ENCODE measurements around the gene ANKRD23.
A peak's percentile ranks its signal among the peaks of the same experiment; 100 is the strongest.

Gene ANKRD23

DNA sequence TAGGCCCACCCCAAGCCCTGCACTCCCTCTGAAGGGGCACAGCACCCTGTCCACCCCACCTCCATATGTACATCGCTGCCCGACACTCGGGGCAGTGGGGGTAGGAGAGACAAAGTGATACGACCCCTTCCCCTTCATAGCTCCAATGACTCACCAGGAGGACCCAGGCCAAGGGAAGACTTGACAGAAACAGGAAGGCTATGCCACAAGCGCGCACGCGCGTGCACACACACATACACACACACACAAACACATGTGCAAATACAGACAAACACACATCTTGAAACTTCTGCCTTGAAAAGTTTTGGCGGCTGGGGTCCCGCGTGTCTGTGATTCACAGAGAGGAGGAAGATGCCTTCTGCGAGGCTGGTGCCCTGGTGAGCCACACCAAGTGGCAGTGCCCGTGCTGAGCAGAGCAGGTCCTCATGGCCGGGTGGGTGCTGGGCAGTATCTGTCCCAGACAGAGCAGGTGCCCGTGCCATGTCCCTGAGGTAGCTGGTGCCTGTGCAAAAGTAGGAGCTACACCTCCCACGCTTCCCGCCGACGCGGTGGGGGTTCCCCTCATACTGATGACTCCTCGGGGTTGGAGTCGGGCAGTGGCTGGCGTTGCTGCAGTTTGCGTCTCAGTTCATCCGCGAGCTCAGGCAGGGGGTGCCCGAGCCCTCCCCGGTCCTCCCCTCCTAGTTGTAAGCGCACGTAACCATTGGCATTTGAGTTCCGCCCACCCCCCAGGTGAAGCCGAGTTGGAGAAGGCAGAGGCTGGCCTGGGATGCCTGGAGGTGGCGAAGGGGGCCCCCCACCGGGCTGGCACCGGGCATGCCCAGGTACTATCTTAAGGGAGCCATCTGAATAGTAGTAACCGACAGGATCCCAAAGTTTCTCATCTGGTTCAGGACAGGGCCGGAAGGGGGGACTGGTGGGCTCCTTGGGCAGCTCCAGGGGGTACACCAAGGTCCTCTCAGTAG lies 16.5 kb upstream of the ANKRD23 start:
- TF ChIP-seq CREB1 (IDR thresholded peaks at IDR 0.05; ENCODE audit: low read depth) (no peak), ZBTB7A (IDR thresholded peaks at IDR 0.05; ENCODE audit: low read depth) (no peak), NFIC (IDR thresholded peaks at IDR 0.05) (no peak), FOXM1 (IDR thresholded peaks at IDR 0.05; ENCODE audit: borderline replicate concordance, low read depth) (no peak), TEAD4 (IDR thresholded peaks at IDR 0.05) (no peak), TAF1 (IDR thresholded peaks at IDR 0.05; ENCODE audit: low read depth) (no peak)
- TF ChIP-seq, protein P1, sequence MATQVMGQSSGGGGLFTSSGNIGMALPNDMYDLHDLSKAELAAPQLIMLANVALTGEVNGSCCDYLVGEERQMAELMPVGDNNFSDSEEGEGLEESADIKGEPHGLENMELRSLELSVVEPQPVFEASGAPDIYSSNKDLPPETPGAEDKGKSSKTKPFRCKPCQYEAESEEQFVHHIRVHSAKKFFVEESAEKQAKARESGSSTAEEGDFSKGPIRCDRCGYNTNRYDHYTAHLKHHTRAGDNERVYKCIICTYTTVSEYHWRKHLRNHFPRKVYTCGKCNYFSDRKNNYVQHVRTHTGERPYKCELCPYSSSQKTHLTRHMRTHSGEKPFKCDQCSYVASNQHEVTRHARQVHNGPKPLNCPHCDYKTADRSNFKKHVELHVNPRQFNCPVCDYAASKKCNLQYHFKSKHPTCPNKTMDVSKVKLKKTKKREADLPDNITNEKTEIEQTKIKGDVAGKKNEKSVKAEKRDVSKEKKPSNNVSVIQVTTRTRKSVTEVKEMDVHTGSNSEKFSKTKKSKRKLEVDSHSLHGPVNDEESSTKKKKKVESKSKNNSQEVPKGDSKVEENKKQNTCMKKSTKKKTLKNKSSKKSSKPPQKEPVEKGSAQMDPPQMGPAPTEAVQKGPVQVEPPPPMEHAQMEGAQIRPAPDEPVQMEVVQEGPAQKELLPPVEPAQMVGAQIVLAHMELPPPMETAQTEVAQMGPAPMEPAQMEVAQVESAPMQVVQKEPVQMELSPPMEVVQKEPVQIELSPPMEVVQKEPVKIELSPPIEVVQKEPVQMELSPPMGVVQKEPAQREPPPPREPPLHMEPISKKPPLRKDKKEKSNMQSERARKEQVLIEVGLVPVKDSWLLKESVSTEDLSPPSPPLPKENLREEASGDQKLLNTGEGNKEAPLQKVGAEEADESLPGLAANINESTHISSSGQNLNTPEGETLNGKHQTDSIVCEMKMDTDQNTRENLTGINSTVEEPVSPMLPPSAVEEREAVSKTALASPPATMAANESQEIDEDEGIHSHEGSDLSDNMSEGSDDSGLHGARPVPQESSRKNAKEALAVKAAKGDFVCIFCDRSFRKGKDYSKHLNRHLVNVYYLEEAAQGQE (IDR thresholded peaks at IDR 0.05; ENCODE audit: low read depth): no peak
- TF ChIP-seq, protein P2, sequence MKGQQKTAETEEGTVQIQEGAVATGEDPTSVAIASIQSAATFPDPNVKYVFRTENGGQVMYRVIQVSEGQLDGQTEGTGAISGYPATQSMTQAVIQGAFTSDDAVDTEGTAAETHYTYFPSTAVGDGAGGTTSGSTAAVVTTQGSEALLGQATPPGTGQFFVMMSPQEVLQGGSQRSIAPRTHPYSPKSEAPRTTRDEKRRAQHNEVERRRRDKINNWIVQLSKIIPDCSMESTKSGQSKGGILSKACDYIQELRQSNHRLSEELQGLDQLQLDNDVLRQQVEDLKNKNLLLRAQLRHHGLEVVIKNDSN (IDR thresholded peaks at IDR 0.05): no peak

DNA sequence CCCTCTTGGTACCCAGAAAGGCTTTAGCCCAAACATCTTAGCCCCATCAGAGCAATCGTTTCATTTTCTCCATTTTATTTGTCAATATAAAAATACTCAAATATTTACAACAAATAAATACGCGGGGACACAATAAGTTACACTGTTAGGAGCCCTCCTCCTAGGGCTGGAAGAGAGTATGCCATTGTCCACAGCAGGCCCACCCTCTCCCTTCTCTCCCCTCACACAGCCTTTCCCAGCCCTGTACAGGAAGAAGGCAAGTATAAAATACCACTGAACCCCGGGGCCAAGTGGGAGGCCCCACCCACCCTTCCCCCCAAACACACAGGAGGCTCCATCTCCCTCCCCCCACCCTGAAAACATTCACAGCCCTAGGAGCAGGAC lies 15.9 kb upstream of the ANKRD23 start:
- TF ChIP-seq, protein P3, sequence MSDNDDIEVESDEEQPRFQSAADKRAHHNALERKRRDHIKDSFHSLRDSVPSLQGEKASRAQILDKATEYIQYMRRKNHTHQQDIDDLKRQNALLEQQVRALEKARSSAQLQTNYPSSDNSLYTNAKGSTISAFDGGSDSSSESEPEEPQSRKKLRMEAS (IDR thresholded peaks at IDR 0.05): no peak
- TF ChIP-seq CEBPB (IDR thresholded peaks at IDR 0.05) (no peak), YY1 (IDR thresholded peaks at IDR 0.05; ENCODE audit: low read depth) (no peak), TAF1 (IDR thresholded peaks at IDR 0.05; ENCODE audit: low read depth) (no peak), CREB1 (IDR thresholded peaks at IDR 0.05; ENCODE audit: low read depth) (no peak), FOXM1 (IDR thresholded peaks at IDR 0.05; ENCODE audit: borderline replicate concordance, low read depth) (no peak), ZBTB7A (IDR thresholded peaks at IDR 0.05; ENCODE audit: low read depth) (no peak), NFIC (IDR thresholded peaks at IDR 0.05) (no peak)
- TF ChIP-seq, protein P2 (IDR thresholded peaks at IDR 0.05): no peak

DNA sequence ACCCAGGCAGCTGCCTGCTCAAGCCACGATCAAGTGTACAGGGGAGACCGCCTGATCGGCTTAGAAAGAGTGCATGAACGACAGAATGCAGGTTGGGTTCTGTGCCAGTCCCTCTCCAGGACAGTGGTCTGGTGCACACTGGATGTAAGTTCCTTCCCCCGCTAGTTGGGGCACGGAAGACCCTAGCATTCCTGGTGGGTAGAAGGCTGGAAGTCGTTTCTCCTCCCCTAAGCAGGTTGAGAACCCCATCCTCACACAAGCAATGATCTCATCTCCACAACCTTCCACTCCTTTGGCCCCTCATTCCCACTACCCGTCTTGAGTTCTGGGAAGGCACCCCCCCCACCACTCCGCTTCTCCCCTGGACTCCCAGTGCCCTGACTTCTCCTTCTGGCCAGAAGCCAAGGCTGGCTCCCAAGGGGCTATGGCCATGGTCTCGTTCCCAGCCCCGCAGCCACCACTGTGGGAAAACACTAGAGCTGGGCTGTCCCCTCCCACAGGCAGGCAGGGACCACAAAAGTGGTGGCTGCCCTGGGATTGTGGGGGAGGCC lies 15.4 kb upstream of the ANKRD23 start:
- no peak for TF ChIP-seq CREB1 (IDR thresholded peaks at IDR 0.05; ENCODE audit: low read depth)
- 0 out of 2 replicates have a peak, but pooled peaks have one; percentile 14 for TF ChIP-seq NFIC (IDR thresholded peaks at IDR 0.05)
- TF ChIP-seq TCF12 (IDR thresholded peaks at IDR 0.05; ENCODE audit: low read depth): no peak
- TF ChIP-seq, protein P1 (IDR thresholded peaks at IDR 0.05; ENCODE audit: low read depth): no peak

DNA sequence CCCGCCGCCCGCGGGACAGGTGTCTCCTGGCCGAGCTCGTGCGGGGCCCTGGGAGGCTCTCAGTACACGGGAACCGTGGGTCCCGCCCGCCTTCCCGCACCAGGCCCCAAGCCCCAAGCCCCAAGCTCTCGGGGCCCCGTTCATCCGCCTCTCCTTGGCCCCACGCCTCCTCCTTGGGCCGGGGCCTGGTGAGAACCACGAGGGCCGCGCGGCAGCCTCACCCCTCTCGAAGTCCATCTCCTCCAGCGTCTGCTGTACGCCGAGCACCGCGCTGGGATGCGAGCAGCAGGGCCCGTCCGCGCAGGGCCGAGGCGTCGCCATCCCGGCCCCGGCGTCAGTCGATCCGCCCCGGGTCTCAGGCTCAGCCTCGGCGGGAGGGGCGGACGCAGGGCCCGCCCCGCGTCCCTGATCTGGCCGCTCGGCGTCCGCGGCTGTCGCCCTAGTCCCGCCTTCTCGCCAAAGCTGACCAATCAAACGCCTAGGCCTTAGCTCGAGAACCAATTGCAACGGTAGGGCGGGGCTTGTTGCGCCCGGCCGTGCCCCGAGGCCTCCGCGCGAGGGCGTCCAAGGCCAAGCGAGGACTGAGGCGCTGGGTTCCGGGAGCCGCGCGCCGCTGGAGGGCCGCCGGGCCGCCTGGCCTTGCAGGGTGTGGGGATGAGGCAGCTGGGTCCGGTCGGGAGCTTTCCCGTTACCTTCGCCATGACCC lies 14.0 kb upstream of the ANKRD23 start, which contains the start of gene ANKRD39:
ANKRD39 (minus strand) TSS at position 350 of the 706 bp plus-strand sequence; CDS start at position 321, 29 bp downstream.
- TF ChIP-seq, protein P3 (IDR thresholded peaks at IDR 0.05): peak; percentile 19
- TF ChIP-seq EP300 (IDR thresholded peaks at IDR 0.05; ENCODE audit: borderline replicate concordance) (peak; percentile 10; the same call in 1 of the 2 replicates), ZBTB7A (IDR thresholded peaks at IDR 0.05; ENCODE audit: low read depth) (no peak), RAD21 (IDR thresholded peaks at IDR 0.05; ENCODE audit: low read depth) (peak; percentile 90), NFIC (IDR thresholded peaks at IDR 0.05) (no peak), TAF1 (IDR thresholded peaks at IDR 0.05; ENCODE audit: low read depth) (peak; percentile 48), TEAD4 (IDR thresholded peaks at IDR 0.05) (no peak), YY1 (IDR thresholded peaks at IDR 0.05; ENCODE audit: low read depth) (peak; percentile 82)
- TF ChIP-seq, protein P1 (IDR thresholded peaks at IDR 0.05; ENCODE audit: low read depth): no peak
- TF ChIP-seq, protein P2 (IDR thresholded peaks at IDR 0.05): no peak
